ENCODE data around the gene SERINC3.

Gene SERINC3

GRCh38 chr20:44560229-44560628, 38.4 kb upstream of the SERINC3 start:
- Histone ChIP-seq H3K4me3 (no peak overlapping the region), H3K27ac (no peak overlapping the region)
- no peak for DNase-seq (ENCODE audit: low spot score)
- no peak for TF ChIP-seq CTCF (IDR thresholded peaks at IDR 0.05)

GRCh38 chr20:44559302-44559701, 37.4 kb upstream of the SERINC3 start:
- Histone ChIP-seq H3K27ac (no peak overlapping the region), H3K4me3 (no peak overlapping the region)
- no peak for DNase-seq (ENCODE audit: low spot score)
- no peak for TF ChIP-seq CTCF (IDR thresholded peaks at IDR 0.05)

- Histone ChIP-seq H3K4me3 (peak overlapping the region; percentile 3), H3K27ac (peak overlapping the region; percentile 76 to 80)
- no peak for TF ChIP-seq CTCF (IDR thresholded peaks at IDR 0.05)
- DNase-seq (ENCODE audit: low spot score), result no peak
Measured at GRCh38 chr20:44552950-44553908, 31.4 kb upstream of the SERINC3 start.

- Histone ChIP-seq H3K4me3 (no peak overlapping the region), H3K27ac (peak overlapping the region; percentile 76 to 80)
- TF ChIP-seq CTCF (IDR thresholded peaks at IDR 0.05), result no peak
- no peak for DNase-seq (ENCODE audit: low spot score)
Measured at GRCh38 chr20:44552568-44552949, 30.7 kb upstream of the SERINC3 start.

- no peak for TF ChIP-seq CTCF (IDR thresholded peaks at IDR 0.05)
- Histone ChIP-seq H3K27ac (peak overlapping the region; percentile 76 to 80), H3K4me3 (no peak overlapping the region)
- DNase-seq (ENCODE audit: low spot score), result no peak
Measured at GRCh38 chr20:44552050-44552449, 30.2 kb upstream of the SERINC3 start.

- Histone ChIP-seq H3K4me3 (peak overlapping the region; percentile 34), H3K27ac (peak overlapping the region; percentile 80 to 85)
- DNase-seq (ENCODE audit: low spot score), result no peak
- no peak for TF ChIP-seq CTCF (IDR thresholded peaks at IDR 0.05)
Measured at GRCh38 chr20:44549123-44549522, 27.3 kb upstream of the SERINC3 start.

- no peak for DNase-seq (ENCODE audit: low spot score)
- no peak for TF ChIP-seq CTCF (IDR thresholded peaks at IDR 0.05)
- Histone ChIP-seq H3K4me3 (no peak overlapping the region), H3K27ac (peak overlapping the region; percentile 80 to 85)
Measured at GRCh38 chr20:44547419-44547818, 25.5 kb upstream of the SERINC3 start.
